Peyer's patch (tissue), 4 donors: ENCODE measurements around the gene CALB2.

ENCODE experiments used
- POLR2A ChIP-seq, 2 donors: fragments of 450-650 bp; IDR thresholded peaks; one replicate each; pipeline ENCODE4 v1.5.1; 2017; ENCODE audit warnings: antibody characterized with exemption in 2 of 2, mild to moderate bottlenecking in 2 of 2, moderate library complexity in 2 of 2
- TF ChIP-seq, protein P1 (sequence below), 6 experiments: fragments of 450-650 bp in 4 of 6; fragments of 200-600 bp in 2 of 6; sonication (generic) in 1 of 6; IDR thresholded peaks; one replicate each; pipeline ENCODE4 v1.5.1; 2017 to 2019; ENCODE audit warnings: antibody characterized with exemption in 6 of 6, mild to moderate bottlenecking in 3 of 6, moderate library complexity in 1 of 6

DNA sequence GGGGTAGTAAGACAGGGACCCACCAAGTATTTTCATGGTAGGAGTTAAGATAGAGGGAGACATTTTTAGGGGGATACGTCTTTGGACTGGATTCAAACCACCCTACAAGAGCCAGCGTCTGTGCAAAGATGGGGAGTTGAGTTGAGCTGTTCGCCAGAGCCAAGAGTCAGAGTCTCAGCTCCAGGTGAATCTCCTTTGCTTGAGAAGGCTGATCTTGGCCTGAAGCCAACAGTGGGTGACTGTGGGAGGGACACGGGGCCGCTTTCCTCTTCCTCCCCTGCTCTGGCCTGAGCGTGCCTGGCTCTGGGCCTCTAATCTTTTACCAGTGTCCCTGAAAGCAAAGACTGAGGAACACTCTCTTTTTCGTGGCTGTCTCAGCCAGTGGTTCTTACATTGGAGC, 78.0 kb downstream of the CALB2 start:
- TF ChIP-seq POLR2A (IDR thresholded peaks at IDR 0.05), result no peak
- TF ChIP-seq, protein P1, sequence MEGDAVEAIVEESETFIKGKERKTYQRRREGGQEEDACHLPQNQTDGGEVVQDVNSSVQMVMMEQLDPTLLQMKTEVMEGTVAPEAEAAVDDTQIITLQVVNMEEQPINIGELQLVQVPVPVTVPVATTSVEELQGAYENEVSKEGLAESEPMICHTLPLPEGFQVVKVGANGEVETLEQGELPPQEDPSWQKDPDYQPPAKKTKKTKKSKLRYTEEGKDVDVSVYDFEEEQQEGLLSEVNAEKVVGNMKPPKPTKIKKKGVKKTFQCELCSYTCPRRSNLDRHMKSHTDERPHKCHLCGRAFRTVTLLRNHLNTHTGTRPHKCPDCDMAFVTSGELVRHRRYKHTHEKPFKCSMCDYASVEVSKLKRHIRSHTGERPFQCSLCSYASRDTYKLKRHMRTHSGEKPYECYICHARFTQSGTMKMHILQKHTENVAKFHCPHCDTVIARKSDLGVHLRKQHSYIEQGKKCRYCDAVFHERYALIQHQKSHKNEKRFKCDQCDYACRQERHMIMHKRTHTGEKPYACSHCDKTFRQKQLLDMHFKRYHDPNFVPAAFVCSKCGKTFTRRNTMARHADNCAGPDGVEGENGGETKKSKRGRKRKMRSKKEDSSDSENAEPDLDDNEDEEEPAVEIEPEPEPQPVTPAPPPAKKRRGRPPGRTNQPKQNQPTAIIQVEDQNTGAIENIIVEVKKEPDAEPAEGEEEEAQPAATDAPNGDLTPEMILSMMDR (IDR thresholded peaks at IDR 0.05), result no peak
